HG03175 (cell line): Measurements from ENCODE around the gene GAMT.

Source experiments
- ATAC-seq: cut with Tn5 transposase; IDR thresholded peaks from one replicate; pipeline ENCODE4 v1.9.1; 2021; ENCODE audit warnings: mild to moderate bottlenecking, moderate library complexity; ENCODE audit not compliant: unreplicated experiment

The GAMT gene

DNA sequence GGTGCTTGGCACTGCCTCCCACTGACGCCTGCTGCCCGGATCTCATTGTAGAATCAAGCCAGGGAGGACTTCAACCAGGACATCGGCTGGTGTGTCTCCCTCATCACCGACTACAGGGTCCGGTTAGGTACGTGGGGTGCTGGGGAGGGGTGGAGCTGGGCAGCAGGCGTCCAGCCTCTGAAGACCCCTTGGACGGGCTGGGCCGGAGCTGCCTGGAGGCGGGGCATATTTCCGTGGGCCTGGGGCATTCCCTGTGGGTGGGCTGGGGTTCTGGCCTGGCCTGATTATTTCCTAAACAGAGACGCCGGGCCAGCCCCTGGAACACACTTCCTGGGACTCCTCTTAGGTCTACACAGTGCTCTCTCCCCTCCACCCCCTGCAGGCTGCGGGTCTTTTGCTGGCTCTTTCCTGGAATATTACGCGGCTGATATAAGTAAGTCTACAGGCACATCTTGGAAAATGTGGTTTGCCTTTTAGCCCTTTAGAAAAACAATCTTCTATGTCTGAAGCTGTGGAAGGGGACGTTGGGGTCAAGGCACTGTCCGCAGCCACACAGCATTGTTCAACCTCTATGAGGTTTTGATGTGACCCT is 32.0 kb downstream of the GAMT start:
- no peak for ATAC-seq

DNA sequence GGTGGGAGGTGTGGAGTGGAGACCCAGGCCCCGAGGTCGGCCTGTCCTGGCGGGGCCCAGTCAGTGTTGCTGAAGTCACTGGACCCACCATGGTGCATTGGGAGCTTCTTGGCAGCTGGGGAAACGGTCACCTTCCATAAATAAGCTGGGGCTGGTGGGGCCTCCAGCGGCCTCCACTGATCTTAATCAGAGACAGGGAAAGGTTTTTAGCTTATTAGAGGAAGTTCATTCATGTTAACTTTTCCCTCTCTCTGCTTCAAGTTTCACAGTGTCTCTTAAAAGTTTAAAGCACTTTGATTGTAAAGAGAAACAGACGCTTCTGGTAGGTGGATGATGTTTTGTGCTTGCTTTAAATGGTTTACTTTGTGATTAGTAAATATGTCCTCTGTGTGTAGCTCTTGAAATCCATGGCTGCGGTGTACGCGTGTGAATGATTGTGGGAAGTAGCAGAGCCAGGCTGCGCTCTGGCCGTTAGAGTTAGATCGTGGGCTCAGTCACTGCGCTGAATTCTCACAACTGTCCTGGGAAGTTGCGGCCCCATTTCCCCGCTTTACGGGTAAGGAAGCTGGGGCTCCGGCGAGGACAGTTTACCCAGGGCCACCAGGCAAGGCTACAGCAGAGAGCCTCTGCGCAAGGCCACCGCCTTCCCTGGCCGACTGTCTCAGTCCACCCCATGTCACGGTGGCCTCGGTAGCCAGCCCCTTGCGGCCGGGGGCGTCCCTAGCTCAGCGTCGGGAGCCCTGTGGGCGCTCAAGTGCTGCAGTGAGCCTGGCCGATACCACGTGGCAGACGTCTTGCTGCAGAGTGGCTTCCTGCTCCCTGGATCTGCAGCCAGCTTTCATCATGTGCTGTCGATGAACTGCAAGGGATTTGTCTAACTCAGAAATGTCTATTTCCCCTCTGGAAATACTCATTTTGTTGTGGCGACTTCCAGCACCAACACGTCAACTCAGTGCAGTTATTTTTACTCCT is 34.2 kb downstream of the GAMT start:
- no peak for ATAC-seq

DNA sequence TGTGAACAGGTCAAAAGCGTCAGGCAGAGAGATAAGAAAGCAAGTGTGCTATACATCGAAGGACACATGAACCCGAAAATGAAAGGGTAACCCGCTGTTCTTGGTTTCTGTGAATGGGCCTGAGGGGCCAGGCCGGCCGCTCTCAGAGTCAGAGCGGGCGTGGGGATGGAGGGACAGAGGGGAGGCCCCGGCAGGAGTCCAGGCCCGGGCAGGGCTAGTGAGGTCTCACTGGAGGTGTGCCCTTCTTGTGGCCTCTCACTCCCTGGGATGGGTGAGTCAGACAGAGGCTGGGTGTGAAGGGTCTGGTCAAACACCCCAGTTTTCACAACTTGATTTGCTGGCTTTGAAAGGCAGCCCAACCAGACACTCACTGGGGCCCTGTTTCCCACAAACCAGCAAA is 35.0 kb downstream of the GAMT start:
- no peak for ATAC-seq

DNA sequence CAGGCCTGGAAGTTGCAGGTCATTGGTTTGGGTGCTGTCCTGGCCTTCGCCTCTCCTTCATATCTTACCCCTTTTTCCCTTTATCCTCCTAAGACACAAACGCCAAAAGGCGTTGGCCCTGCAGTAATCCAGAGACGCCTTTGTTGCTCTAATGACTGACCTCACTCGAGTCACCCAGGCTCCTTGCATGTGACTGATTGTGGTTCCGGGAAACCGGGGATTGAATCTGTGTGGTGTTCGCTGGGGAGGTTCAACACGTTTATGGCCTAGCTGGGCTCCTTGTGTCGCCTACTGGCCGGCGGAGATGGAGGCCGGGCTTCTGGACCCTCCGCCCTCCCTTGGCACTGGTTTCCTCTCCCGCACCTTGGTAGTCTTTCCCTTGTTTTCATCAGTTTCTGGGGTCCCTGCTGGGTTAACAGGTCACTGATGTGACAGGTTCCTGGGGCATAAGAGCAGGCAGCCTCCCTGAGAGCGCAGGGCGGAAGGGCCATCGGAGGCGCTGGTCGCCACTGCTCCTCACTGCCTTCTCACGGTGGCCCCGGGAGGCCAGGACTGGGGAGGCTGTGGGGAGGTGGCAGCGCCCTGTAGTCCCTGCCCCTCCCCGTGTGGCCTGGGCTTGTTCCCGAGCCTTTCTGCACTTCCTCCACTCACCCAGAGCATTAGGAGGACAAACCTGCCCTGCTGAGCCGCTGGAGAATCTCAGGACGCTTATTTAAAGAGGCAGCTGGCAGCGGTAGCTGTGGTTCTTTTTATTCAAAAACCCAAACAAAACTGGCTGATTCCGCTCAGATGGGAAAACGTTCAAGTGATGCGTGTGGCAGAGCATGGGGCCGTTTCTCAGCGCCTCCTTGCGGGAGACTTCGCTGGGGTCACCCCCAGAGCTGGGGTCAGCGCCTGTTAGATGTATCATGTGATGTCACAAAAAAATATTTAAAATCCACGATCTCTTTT is 35.7 kb downstream of the GAMT start:
- no peak for ATAC-seq

DNA sequence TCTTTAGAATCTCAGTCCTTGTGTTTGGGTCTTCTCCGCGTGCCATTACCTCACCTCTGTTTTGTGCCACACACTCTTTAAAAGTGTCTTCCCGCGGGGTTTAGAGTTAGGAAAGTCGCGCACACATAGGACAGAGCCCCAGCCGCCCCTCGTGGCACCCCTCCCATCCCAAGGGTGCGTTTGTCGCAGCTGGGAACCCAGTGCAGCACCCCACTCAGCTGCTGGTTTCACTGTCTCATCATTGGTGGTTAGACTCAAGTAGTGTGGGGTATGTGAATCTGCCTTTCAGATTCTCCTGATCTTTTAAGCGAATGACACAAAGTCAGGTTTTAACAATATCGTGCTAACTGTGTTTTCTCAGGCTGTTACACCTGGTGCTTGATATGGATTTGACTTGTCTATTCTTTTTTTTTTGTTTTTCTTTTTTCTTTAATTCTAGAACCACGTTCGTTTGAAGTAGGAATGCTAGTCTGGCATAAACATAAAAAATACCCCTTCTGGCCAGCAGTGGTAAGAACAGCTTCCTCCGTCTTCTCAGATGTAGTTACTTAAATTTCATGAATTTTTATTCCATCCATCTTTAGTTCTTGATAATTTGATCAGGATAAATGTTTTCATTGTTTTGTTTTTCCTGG is 37.2 kb downstream of the GAMT start:
- no peak for ATAC-seq

DNA sequence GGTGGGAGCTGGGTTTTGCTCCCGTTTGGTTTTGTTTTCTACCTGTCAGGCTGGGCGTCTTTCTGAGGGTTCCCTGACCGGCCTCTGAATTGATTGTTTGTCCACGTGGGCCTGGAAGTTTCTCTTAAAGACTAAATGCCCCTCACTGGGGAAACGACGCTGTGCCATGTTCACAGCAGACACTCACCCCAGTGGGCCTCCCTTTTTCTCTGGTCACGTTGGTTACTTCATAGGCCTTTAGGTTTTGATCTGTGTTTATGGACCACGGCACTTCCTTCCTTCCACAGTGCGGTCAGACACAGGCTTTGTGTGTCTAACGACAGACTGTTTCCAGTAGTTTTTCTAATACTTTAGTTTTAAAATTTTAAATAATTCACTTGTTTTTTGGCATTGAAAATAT is 37.7 kb downstream of the GAMT start:
- ATAC-seq: no peak

DNA sequence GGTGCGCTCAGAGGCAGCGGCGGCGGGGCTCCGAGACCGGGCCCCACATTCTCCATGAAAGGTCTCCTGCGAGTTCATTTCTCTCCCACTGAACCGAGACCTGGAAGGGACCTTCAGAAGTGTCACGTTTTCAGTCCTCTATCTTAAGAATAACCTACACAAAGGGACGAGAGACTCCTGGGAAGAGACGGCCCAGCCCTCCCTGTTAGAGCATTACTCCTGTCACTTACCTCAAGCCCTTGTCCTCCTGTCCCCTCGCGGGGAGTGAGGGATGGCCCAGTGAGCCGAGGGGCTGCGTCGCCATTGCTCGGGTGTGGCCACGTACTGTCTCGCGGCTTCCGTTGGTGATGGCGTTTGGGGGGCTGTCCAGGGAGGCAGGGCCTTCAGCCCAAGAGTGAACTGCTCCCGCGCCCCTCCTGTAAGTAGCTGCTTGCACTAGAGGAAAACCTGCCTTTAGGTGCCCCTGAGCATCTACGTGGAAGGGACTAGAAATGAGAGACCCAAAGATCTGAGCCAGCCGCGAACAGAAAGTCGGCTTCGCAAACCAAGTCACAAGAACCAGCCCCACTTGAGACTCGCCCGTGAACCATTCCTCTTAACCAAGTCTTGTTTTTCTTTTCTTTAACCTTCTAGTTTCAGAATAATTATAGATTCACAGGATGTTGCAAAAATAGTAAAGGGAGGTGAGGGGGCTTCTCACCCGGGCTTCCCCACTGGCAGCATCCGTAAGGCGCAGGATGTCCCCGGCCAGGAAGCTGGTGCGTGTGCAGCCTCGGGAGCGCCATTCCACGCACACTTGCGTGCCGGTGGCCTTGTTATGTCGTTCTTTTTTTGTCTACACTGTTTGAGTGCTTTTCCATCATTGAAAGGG is 38.7 kb downstream of the GAMT start:
- ATAC-seq: no peak

DNA sequence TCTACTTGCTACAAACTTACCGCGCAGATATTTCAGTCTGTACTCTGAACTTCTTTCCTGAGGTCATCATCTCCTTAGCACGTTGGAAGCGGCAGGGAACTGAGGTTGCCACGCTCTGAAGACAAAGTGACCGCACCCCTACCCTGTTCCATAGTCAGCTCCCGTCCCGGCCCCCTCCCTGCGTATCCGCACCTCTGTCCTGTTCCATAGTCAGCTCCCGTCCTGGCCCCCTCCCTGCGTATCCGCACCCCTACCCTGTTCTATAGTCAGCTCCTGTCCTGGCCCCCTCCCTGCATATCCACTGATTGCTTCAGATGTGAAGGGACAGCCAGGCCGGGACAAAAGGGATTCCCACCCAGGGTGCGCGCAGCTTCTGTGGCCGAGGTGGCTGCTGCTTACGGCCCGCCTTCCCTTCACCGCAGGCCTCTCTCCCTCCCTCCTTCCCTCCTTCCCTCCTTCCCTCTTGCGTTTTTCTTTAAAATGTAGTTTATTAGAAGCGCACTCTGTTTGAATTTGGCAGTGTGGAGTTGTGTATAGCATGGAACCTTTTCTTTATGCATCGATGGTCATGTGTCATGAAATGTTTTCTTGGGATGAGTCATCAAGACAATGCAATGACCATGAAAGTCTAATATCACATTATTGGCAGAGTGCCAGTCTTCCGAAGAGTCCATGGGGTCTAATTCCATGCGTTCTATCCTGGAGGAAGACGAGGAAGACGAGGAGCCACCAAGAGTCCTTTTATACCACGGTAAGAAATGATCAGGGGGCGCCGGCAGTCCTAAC is 39.5 kb downstream of the GAMT start:
- ATAC-seq: no peak

DNA sequence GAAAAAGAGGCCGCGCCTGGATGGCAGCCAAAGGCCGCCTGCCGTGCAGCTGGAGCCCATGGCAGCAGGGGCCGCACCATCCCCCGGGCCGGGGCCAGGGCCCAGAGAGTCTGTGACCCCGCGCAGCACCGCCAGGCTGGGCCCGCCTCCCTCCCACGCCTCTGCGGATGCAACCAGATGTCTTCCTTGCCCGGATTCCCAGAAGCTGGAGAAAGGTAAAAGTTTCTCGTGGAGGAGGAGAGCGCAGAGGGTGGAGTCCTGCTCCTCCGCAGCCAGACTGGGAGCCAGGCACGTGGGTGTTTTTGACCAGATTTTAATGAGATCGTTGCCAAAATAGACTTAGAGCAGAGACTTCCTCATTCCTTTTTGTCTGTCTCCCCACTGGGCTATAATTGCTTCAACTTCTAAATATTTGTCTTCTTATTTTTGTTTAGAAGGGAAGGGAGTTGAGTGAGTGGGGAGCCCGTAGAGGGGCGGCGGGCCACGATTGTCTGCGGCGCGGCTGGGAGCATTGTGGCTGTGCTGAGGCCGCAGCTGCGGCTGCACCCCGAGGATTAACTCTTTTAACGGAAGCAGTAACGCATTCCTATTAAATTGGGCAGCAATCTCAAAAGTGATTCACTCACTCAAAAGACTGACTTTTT is 40.4 kb downstream of the GAMT start:
- no peak for ATAC-seq

DNA sequence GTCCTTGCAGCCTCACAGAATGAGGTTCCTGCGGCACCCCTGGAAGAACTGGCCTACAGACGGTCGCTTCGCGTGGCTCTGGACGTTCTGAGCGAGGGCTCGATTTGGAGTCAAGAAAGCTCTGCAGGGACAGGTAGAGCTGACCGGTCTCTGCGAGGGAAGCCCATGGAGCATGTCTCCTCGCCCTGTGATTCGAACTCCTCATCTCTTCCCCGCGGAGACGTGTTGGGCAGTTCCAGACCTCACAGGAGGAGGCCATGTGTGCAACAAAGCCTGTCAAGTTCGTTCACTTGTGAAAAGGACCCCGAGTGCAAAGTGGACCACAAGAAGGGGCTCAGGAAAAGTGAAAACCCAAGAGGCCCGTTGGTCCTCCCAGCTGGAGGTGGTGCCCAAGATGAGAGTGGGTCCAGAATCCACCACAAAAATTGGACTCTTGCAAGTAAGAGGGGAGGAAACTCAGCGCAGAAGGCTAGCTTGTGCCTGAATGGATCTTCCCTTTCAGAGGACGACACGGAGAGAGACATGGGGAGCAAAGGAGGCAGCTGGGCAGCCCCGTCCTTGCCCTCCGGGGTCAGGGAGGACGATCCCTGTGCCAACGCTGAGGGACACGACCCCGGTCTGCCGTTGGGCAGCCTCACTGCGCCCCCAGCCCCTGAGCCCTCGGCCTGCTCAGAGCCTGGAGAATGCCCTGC is 41.1 kb downstream of the GAMT start:
- no peak for ATAC-seq

DNA sequence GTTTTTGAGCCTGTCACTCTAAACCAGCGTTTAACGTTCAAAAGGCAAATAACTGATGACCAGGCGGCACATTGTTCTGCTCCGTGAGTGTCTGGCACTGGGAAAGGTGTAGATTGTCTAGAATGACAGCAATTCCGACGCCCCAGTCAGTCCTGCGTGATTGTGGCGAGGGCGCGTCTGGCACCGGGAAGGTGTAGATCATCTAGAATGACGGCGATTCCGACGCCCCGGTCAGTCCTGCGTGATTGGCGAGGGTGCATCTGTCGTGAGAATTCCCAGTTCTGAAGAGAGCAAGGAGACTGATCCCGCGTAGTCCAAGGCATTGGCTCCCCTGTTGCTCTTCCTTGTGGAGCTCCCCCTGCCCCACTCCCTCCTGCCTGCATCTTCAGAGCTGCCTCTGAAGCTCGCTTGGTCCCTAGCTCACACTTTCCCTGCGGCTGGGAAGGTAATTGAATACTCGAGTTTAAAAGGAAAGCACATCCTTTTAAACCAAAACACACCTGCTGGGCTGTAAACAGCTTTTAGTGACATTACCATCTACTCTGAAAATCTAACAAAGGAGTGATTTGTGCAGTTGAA is 43.7 kb downstream of the GAMT start:
- no peak for ATAC-seq

DNA sequence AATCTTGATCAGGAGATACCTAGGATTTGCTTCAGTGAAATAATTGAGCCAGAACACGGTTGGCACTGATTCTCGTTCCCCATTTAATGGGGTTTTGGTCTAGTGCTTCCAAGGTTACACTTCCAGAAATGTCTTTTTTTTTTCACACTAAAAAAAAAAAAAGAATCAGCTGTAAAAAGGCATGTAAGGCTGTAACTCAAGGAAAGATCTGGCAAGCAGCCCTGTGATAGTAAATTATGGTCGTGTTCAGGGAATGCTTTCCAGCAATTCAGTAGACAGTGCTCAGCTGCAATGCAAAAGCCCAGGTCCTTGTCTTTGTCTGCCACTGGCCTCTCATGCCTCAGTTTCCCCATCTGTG is 44.9 kb downstream of the GAMT start:
- ATAC-seq: no peak

DNA sequence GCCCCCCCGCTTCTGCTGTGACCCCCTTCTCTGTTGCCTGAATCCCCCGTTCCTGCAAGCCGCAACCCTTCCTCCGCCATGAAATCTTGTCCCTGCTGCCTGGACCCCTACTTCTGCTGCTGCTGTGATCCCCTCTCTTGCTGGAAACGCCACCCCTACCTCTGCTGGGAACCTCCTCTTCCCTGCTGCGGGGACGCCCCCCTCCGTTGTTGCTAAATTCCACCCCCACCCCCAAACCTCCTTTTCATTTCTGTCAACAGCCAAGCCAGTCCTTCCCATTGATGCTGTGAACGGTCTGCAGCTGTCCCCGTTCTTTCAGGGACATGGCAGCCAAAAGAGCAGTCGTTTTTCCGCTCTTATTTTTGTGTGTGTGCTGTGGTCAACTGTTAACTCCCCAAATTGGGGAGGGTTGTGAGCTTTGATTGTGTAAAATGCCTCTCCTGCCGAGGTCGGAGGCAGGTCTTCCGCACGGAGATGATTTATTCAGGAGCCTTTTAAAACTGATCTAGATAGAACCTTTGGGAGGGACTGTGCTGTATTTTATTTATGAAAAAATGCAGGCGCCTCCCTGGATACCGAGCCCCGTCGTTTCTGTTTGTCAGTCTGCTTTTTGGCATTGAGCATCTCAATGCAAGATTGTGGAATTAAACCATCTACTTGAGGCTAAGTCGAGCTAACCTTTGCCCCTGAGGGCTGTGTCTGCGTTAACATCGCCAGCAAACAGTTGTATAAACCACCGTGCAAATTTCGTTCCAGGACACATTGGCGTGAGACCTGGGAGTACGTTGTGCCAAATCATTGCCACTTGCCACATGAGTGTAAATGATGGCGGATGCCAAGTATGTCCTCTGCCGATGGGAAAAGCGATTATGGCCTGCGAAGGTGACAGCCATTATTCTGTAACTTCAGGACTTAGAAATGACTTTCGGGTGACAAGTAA is 45.5 kb downstream of the GAMT start:
- no peak for ATAC-seq

DNA sequence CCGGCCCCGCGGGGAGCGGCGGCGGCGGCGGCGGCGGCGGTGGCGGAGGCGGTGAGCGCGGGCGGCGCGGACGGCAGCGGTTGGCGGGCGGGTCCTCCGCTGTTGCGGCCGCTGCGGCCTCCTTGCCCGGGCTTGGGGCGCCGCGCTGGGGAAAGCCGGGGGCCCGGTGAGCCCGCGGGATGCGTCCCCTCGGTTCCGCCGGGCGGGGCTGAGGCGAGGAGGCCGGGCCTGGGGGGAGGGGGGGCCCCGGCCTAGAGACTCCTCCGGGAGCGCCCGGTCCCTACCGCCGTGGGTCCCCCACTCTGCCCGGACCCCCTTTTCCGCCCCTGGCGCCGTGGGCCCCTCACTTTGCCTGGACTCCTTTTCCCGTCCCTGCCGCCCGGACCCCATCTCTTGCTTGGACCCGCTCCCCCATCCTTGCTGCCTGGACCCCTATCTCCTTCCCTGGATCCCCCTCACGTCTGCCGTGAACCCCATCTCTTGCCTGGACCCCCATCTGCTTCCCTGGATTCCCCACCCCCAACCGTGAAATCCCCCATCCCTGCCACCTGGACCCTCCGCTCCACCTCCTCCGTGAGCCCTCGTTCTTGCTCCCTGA is 46.3 kb downstream of the GAMT start:
- ATAC-seq: no peak

DNA sequence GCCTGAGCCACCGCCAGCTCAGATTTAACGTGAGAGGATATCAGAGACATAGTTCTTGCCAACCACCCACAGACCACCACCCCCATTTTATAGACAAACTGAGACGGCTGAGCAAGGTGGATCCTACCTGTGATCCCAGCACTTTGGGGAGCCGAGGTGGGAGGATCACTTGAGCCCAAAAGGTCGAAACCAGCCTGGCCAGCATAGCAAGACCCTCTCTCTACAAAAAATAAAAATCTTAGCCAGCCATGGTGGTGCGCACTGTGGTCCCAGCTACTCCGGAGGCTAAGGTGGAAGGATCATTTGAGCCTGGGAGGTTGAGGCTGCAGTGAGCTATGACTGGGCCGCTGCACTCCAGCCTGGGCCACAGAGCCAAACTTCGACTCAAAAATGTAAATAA is 48.2 kb downstream of the GAMT start:
- no peak for ATAC-seq

DNA sequence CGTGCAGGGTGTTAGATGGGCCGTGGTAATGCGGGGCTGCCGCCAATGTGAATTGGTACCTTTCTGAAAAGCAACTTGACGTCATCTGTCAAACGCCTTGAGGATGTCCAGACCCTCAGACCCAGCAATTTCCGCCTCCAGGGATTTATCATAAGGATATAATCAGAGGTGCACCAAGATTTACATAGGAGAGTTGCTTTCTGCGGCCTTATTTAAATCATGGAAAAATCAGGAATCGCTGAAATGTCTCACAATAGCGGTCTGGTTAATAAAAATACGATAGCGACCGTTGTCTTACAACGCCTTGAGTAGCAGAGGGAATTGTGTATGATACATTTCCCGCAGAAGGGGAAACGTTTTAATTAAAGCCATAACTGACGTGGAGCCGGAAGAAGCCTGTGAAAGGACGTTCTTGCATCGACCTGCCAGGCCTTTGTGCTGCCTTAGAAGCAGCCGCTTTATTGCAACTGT is 49.9 kb downstream of the GAMT start:
- ATAC-seq: no peak
